NCI-H524 (cell line): ENCODE results near the gene NFKB1.
"Not testable (repeated sequence)": the region's sequence is repeated elsewhere in the genome, so short reads cannot be mapped to it uniquely, and the experiment has no call there.

ENCODE experiments used
- DNase-seq, 2 experiments: peaks; one replicate each; lab custom pipeline; 2025; lab: John Stamatoyannopoulos, UW

Gene NFKB1

GRCh38 chr4:102500696-102501446 lies at the start of gene NFKB1:
NFKB1 (plus strand) TSS chr4:102501359; CDS start chr4:102525519, 24,160 bp downstream.
- DNase-seq, result peak in 1 of 2 experiments; percentile 32

GRCh38 chr4:102452854-102453253 lies 48.3 kb upstream of the NFKB1 start:
- DNase-seq, result no peak

- no peak for DNase-seq
Measured at GRCh38 chr4:102453827-102454226, 47.3 kb upstream of the NFKB1 start.

GRCh38 chr4:102454268-102454667 lies 46.9 kb upstream of the NFKB1 start:
- no peak for DNase-seq

- no peak for DNase-seq
Measured at GRCh38 chr4:102454981-102455685, 46.0 kb upstream of the NFKB1 start.

GRCh38 chr4:102455750-102456149 lies 45.4 kb upstream of the NFKB1 start:
- no peak for DNase-seq

- DNase-seq, result no peak
Measured at GRCh38 chr4:102466298-102466697, 34.9 kb upstream of the NFKB1 start.

- DNase-seq, result no peak
Measured at GRCh38 chr4:102469806-102470205, 31.4 kb upstream of the NFKB1 start.

- DNase-seq, result no peak
Measured at GRCh38 chr4:102472441-102473013, 28.6 kb upstream of the NFKB1 start.

GRCh38 chr4:102473476-102473875 lies 27.7 kb upstream of the NFKB1 start:
- DNase-seq, result no peak

- DNase-seq, result no peak
Measured at GRCh38 chr4:102474736-102475504, 26.2 kb upstream of the NFKB1 start.

GRCh38 chr4:102477657-102478056 lies 23.5 kb upstream of the NFKB1 start:
- no peak for DNase-seq

- DNase-seq, result no peak
Measured at GRCh38 chr4:102478186-102478585, 23.0 kb upstream of the NFKB1 start.

GRCh38 chr4:102479832-102480231 lies 21.3 kb upstream of the NFKB1 start:
- not testable (repeated sequence) for DNase-seq

GRCh38 chr4:102483120-102483519 lies 18.0 kb upstream of the NFKB1 start:
- no peak for DNase-seq

GRCh38 chr4:102483990-102484692 lies 17.0 kb upstream of the NFKB1 start:
- not testable (repeated sequence) for DNase-seq

GRCh38 chr4:102492531-102493241 lies 8.5 kb upstream of the NFKB1 start:
- DNase-seq, result no peak

GRCh38 chr4:102493257-102493656 lies 7.9 kb upstream of the NFKB1 start:
- no peak for DNase-seq

GRCh38 chr4:102493794-102494193 lies 7.4 kb upstream of the NFKB1 start:
- DNase-seq, result no peak

GRCh38 chr4:102494603-102495002 lies 6.6 kb upstream of the NFKB1 start:
- no peak for DNase-seq

- no peak for DNase-seq
Measured at GRCh38 chr4:102497986-102498385, 3.2 kb upstream of the NFKB1 start.
